GM19238 (cell line): ENCODE measurements around the gene FCGR3A.
"Not testable (repeated sequence)": the region's sequence is repeated elsewhere in the genome, so short reads cannot be mapped to it uniquely, and the experiment has no call there.

ENCODE experiments used
- DNase-seq: peaks from one replicate; pipeline ENCODE4 v3.0.0; 2011; ENCODE audit warnings: low spot score; ENCODE audit not compliant: insufficient read length

Gene FCGR3A

GRCh38 chr1:161549652-161550051 is at the start of gene FCGR3A:
TSS of gene FCGR3A (minus strand) at chr1:161549818. CDS start at chr1:161549736, 82 bp downstream.
- no peak for DNase-seq

GRCh38 chr1:161597077-161597476 is 47.5 kb upstream of the FCGR3A start:
- DNase-seq, result not testable (repeated sequence)

- not testable (repeated sequence) for DNase-seq
Observed at GRCh38 chr1:161595583-161595982, 46.0 kb upstream of the FCGR3A start.

- DNase-seq, result not testable (repeated sequence)
Observed at GRCh38 chr1:161595173-161595572, 45.6 kb upstream of the FCGR3A start.

- DNase-seq, result not testable (repeated sequence)
Observed at GRCh38 chr1:161594269-161594984, 44.8 kb upstream of the FCGR3A start.

- DNase-seq, result not testable (repeated sequence)
Observed at GRCh38 chr1:161593092-161593755, 43.6 kb upstream of the FCGR3A start.

GRCh38 chr1:161592586-161592985 is 43.0 kb upstream of the FCGR3A start:
- DNase-seq, result not testable (repeated sequence)

- not testable (repeated sequence) for DNase-seq
Observed at GRCh38 chr1:161589920-161590319, 40.3 kb upstream of the FCGR3A start.

GRCh38 chr1:161589365-161589764 is 39.7 kb upstream of the FCGR3A start:
- not testable (repeated sequence) for DNase-seq

GRCh38 chr1:161588596-161588995 is 39.0 kb upstream of the FCGR3A start:
- DNase-seq, result not testable (repeated sequence)

GRCh38 chr1:161582882-161583281 is 33.3 kb upstream of the FCGR3A start:
- not testable (repeated sequence) for DNase-seq

GRCh38 chr1:161580879-161581537 is 31.4 kb upstream of the FCGR3A start:
- DNase-seq, result not testable (repeated sequence)

- DNase-seq, result not testable (repeated sequence)
Observed at GRCh38 chr1:161579856-161580507, 30.4 kb upstream of the FCGR3A start.

- DNase-seq, result not testable (repeated sequence)
Observed at GRCh38 chr1:161576676-161577075, 27.1 kb upstream of the FCGR3A start.

- not testable (repeated sequence) for DNase-seq
Observed at GRCh38 chr1:161571703-161572102, 22.1 kb upstream of the FCGR3A start.

GRCh38 chr1:161566602-161566960 is 17.0 kb upstream of the FCGR3A start:
- DNase-seq, result not testable (repeated sequence)

- not testable (repeated sequence) for DNase-seq
Observed at GRCh38 chr1:161563522-161563921, 13.9 kb upstream of the FCGR3A start.

- not testable (repeated sequence) for DNase-seq
Observed at GRCh38 chr1:161562441-161562840, 12.8 kb upstream of the FCGR3A start.

GRCh38 chr1:161560960-161561715 is 11.5 kb upstream of the FCGR3A start:
- DNase-seq, result not testable (repeated sequence)

GRCh38 chr1:161557506-161558450 is 8.2 kb upstream of the FCGR3A start:
- not testable (repeated sequence) for DNase-seq
